ENCODE results near the gene TDP2. TPM values are rescaled to one million over a fixed set of nuclear protein-coding genes. Genes with fewer than 3 reads are reported as not detected.

TDP2 gene
- total and polyA plus RNA-seq, 9 donors = 22.4 to 31.0 (median 26.7) TPM

- 38 to 61% (median 61%) methylated on average over 2 of the region's 2 CpGs for WGBS, 3 donors
- Histone ChIP-seq H3K27me3 (no peaks in the 10 kb centered on the region), H3K27ac (no peak overlapping the region), H3K4me3 (no peak overlapping the region), H3K36me3 (no peaks in the 10 kb centered on the region), H3K4me1 (ENCODE audit: insufficient read depth) (no peaks in the 10 kb centered on the region), H3K9me3 (no peaks in the 10 kb centered on the region)
- no peak for DNase-seq
- intact Hi-C loops (cut with DNase I) = no loop called here
- TF ChIP-seq, protein P1, sequence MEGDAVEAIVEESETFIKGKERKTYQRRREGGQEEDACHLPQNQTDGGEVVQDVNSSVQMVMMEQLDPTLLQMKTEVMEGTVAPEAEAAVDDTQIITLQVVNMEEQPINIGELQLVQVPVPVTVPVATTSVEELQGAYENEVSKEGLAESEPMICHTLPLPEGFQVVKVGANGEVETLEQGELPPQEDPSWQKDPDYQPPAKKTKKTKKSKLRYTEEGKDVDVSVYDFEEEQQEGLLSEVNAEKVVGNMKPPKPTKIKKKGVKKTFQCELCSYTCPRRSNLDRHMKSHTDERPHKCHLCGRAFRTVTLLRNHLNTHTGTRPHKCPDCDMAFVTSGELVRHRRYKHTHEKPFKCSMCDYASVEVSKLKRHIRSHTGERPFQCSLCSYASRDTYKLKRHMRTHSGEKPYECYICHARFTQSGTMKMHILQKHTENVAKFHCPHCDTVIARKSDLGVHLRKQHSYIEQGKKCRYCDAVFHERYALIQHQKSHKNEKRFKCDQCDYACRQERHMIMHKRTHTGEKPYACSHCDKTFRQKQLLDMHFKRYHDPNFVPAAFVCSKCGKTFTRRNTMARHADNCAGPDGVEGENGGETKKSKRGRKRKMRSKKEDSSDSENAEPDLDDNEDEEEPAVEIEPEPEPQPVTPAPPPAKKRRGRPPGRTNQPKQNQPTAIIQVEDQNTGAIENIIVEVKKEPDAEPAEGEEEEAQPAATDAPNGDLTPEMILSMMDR (IDR thresholded peaks at IDR 0.05) = no peak
- TF ChIP-seq POLR2A (IDR thresholded peaks at IDR 0.05) = no peak
- no peak for TF ChIP-seq EP300 (IDR thresholded peaks at IDR 0.05)
These were observed 52.1 kb downstream of the TDP2 start for GRCh38 chr6:24614648-24615047.

GRCh38 chr6:24614043-24614420 is 52.7 kb downstream of the TDP2 start:
- intact Hi-C loops (cut with DNase I) = no loop called here
- Histone ChIP-seq H3K36me3 (no peaks in the 10 kb centered on the region), H3K4me3 (no peak overlapping the region), H3K27ac (no peak overlapping the region), H3K9me3 (no peaks in the 10 kb centered on the region), H3K4me1 (ENCODE audit: insufficient read depth) (no peaks in the 10 kb centered on the region), H3K27me3 (no peaks in the 10 kb centered on the region)
- TF ChIP-seq EP300 (IDR thresholded peaks at IDR 0.05) = no peak
- no peak for TF ChIP-seq POLR2A (IDR thresholded peaks at IDR 0.05)
- TF ChIP-seq, protein P1 (IDR thresholded peaks at IDR 0.05) = no peak
- 52 to 53% (median 53%) methylated on average over 7 of the region's 7 CpGs for WGBS, 3 donors
- no peak for DNase-seq

DNA sequence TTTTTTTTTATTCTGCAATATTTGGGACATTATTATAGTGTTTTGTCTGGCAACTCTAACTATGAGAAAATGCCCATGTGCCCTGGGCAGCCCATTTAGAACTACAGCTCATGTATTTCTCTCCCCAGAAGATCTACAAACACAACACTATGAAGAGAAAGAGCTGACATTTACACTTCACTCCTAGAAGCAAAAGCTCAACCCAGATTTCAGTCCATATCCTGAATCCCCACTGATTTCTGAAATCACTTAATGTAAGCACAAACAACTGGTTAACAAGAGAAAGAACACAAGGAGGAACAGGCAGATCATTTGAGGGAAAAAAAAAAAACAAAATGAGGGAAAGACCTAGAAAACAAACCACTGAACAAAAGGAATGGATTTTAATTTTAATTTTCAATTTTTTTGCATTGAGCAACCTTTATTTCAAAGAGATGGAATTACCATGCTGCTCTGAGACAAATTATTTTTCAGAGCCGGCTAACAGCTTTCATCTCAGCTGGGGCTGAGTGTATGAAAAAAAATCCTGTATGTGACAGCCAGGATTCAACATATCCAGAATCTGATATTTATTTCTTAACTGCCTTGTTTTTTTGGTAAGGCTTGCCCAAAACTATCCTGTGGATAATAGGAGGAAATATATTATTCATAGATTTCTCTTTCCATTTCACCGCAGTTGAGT is 53.2 kb downstream of the TDP2 start:
- H3K36me3 ChIP-seq = no peaks in the 10 kb centered on the region
- H3K4me3 ChIP-seq = no peak overlapping the region
- no peaks in the 10 kb centered on the region for H3K9me3 ChIP-seq
- DNase-seq = no peak
- WGBS, 3 donors = 75 to 87% (median 78%) methylated on average over 2 of the region's 2 CpGs
- no peaks in the 10 kb centered on the region for H3K27me3 ChIP-seq
- TF ChIP-seq, protein P1 (IDR thresholded peaks at IDR 0.05) = no peak
- TF ChIP-seq EP300 (IDR thresholded peaks at IDR 0.05) (no peak), POLR2A (IDR thresholded peaks at IDR 0.05) (no peak)
- H3K4me1 ChIP-seq (ENCODE audit: insufficient read depth) = no peaks in the 10 kb centered on the region
- H3K27ac ChIP-seq = no peak overlapping the region
- intact Hi-C loops (cut with DNase I) = no loop called here

DNA sequence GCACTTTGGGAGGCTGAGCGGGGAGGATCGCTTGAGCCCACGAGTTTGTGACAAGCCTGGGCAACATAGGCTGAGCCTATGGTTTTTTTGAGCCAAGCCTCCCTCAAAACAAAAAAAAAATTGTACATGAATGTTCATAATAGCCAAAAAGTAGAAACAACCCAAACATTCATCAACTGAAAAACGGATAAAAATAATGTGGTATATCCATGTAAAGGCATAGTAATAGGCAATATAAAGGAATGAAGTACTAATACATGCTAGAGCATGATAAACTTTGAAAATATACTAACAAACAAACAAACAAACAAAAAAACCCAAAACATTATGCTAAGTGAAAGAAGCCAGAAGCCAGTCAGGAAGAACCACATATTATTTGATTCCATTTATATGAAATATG is 56.0 kb downstream of the TDP2 start:
- Histone ChIP-seq H3K27me3 (no peaks in the 10 kb centered on the region), H3K4me3 (no peak overlapping the region), H3K27ac (no peak overlapping the region), H3K4me1 (ENCODE audit: insufficient read depth) (no peaks in the 10 kb centered on the region), H3K36me3 (no peaks in the 10 kb centered on the region), H3K9me3 (no peaks in the 10 kb centered on the region)
- intact Hi-C loops (cut with DNase I) = no loop called here
- TF ChIP-seq POLR2A (IDR thresholded peaks at IDR 0.05) (no peak), EP300 (IDR thresholded peaks at IDR 0.05) (no peak)
- TF ChIP-seq, protein P1 (IDR thresholded peaks at IDR 0.05) = no peak
- WGBS, 3 donors = 90 to 97% (median 95%) methylated on average over 4 of the region's 4 CpGs
- no peak for DNase-seq
